Activated gamma-delta T cell treated with Interleukin-2 at 50 U/mL for 16 hours (primary cell): ENCODE data around the gene LMBRD1.
"Not testable (repeated sequence)": the region's sequence is repeated elsewhere in the genome, so short reads cannot be mapped to it uniquely, and the experiment has no call there.

Source experiments
- DNase-seq: peaks from one replicate; pipeline ENCODE4 v3.0.0-alpha.2; 2020

The LMBRD1 gene

DNA sequence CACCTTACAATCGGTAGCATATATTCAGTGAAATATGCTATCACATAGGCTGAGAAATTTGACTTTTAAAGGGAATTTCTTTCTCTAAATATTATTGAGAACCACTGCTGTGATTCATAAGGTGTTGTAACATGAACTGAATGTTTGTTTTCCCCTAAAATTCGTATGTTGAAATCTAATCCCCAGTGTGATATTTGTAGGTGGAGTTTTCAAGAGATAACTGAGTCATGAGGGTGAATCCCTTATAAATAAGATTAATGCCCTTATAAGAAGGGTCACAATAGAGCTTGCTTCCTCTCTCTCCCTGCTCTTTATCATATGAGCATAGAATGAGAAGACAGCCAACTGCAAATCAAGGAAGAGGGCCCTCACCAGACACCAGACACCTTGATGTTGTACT lies 64.8 kb downstream of the LMBRD1 start:
- no peak for DNase-seq

DNA sequence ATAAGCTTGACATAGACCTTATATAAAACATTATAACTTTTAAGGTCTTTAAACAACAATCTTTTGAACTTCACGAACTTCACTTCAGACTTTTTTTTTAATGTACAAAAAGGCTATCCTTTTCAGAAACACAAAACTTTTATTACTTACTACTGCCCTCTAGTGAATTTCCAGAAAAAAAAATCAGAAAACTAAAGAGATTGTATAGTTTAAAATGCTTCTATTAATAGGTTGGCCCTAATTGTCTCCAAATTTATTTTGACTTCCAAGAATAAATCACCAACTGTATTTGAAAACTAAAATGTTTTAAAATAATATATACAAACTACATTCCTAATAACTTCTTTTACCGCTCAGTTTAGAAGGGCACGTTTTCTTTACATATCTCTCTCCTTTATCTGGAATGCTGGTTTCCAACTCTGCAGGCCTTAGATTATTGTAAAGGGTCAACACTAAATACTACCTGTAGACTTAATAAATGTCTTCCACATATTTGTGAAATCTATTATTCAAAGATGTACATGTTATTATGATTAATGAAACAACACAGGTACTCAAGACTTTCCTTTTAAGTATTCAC lies 66.8 kb downstream of the LMBRD1 start:
- DNase-seq = no peak

- no peak for DNase-seq
Measured at GRCh38 chr6:69722683-69723082, 74.1 kb downstream of the LMBRD1 start.

DNA sequence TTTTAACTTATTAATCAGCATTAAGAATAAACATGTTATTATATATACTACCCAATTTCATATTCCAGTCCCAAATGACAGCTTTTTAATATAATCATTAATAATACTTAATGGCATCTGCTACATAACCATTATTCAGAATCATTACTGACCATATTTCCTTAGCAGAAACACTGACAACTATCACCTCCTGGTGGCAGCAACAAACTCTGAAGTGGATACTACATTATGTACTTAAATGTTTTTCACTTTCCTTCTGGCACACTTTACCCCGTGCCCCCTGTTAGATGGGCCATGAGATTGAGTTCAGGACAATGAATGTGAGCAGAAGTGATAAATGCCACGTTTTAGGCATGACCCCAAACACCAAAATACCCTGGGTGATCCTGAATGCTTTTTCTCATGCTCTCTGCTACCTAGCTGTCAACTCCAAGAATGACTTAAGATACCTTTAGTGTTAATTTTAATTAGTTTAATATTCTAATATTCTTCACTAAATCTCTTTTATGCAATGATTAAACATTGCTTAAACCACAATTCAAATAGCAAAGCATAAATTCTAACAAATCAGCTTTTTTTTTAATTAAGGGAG lies 77.1 kb downstream of the LMBRD1 start:
- no peak for DNase-seq

- no peak for DNase-seq
Measured at GRCh38 chr6:69706724-69707123, 90.1 kb downstream of the LMBRD1 start.

DNA sequence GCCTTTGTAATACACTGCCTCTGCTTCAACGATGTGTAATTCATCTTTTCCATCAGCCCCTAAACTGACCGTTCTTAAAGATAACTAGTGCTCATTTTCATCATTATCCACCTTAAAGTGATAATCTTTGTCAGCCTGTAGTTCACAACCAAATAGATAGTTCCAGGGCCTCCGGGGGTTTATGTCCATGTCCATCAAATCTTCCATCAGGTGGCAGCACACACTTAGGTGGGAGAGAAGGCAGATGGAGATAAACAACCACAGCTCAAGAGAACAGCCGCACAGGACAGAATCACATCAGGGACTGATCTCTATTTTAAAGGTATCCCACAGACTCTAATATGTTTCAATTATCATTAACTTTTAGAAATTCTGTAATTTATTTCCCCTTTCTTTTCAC lies 90.9 kb downstream of the LMBRD1 start:
- DNase-seq = no peak

GRCh38 chr6:69704916-69705315 lies 91.9 kb downstream of the LMBRD1 start:
- DNase-seq = no peak

DNA sequence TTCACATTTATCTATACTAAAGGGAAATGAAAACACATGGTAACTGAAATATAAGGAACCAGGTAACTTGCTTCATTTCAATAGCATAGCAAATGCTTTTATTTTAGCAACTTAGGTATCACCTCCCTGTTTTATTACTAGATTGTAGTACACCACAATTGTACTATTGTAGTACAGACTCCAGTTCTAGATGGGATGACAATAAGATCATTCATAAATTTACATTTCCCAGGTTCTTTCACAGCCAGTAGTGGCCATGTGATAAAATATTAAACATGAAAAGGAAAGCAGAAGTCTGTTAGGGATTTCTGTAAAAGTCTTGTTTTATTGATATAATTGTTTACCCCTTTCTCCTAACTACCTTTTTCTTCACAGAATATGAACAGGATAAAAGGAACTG lies 97.2 kb downstream of the LMBRD1 start:
- DNase-seq = no peak

DNA sequence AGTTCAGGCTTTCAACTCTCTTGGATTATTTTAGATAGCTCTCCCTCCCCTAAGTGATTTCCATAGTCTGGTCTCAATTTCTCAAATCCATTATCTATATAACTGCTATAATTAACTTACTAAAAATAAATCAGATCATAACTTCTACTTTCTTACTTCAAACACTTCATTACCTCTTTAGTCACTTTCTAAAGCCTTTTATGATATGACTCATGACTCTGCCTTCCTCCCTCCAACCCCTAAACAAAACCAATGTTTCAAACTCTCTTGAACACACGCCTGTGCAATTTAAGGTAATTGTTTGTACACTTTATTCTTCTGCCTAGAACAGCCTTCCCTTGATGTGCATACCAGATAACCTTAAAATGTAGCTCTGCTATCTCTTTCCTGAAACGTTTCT lies 100.5 kb downstream of the LMBRD1 start:
- no peak for DNase-seq

DNA sequence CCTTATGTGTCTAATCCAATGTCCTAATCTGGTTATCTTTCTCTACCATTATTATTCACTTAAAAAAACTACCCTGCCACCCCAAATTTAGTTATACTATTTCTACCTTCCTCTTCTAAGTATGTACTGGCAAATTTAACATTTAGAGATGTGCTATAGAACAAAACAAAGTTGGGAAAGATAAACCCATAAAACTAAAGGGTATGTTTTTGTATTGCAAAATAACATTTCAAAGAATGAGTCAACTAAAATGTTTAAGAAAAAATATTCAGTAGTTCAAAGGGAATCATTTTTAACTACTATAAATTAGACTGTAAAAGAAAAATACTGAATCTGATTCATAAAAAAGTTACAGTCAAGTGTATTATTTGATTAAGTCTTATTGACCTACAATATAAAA lies 103.0 kb downstream of the LMBRD1 start:
- DNase-seq = no peak

DNA sequence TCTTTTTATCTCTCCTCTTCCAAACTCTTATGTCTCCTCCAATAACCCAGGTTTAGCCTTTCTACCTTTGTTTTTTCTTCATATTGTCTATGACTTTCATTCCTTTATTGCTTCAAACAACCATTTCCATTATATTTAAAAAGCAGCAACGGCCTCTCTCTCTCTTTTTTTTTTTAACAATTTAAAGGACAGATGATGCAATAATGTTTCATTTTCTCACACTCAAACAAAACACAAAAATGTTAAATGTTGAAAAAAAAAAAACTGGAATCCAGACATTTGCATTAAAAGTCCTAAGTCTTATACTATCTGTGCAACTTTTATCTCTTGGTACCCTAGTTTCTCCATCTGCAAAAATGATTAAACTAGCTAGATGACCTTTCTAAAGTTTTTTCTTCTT lies 105.8 kb downstream of the LMBRD1 start:
- DNase-seq = no peak

DNA sequence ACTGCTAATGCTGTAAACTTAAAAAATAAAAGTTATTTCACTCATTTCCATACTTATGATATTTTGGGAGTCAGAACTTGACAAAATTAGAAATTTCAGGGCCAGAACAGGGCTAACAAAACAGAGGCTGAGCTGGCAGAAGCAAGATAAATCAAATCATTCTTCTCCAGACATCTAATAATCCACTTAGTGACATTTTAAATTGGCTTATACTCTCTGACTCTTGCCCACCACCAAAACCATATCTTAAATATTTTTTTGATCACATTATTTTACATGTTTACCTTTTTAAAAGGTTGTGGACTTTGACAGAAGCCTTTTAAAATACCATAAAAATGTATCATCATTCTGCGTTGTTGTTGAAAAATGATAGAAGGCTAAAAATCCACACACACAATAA lies 116.5 kb downstream of the LMBRD1 start:
- DNase-seq = no peak

DNA sequence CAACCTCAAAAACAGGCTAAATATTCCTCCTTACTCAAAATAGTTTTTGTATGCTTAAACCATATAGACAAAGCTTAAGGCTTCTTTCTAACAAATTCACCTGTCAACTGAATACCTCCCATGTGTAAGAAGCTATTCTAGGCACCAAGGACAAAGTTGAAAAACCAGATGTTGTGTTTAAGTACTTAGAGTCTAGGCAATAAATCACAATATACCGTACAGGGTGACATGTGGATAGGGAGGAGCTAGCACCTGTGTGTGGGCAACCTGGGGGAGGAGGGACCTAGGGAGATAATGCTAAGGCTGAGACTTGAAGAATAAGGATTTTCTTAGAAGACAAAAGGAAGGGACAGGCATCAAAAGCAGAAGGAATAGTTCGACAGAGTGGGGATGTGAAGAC lies 123.5 kb downstream of the LMBRD1 start:
- no peak for DNase-seq

- no peak for DNase-seq
Measured at GRCh38 chr6:69668916-69669315, 127.9 kb downstream of the LMBRD1 start.

- DNase-seq = not testable (repeated sequence)
Measured at GRCh38 chr6:69666779-69667178, 130.0 kb downstream of the LMBRD1 start.

GRCh38 chr6:69665437-69665836 lies 131.4 kb downstream of the LMBRD1 start:
- DNase-seq = no peak

GRCh38 chr6:69664551-69664950 lies 132.3 kb downstream of the LMBRD1 start:
- DNase-seq = no peak

GRCh38 chr6:69663215-69663614 lies 133.6 kb downstream of the LMBRD1 start:
- no peak for DNase-seq

- no peak for DNase-seq
Measured at GRCh38 chr6:69650703-69651102, 146.1 kb downstream of the LMBRD1 start.

- DNase-seq = no peak
Measured at GRCh38 chr6:69647726-69648125, 149.1 kb downstream of the LMBRD1 start.

DNA sequence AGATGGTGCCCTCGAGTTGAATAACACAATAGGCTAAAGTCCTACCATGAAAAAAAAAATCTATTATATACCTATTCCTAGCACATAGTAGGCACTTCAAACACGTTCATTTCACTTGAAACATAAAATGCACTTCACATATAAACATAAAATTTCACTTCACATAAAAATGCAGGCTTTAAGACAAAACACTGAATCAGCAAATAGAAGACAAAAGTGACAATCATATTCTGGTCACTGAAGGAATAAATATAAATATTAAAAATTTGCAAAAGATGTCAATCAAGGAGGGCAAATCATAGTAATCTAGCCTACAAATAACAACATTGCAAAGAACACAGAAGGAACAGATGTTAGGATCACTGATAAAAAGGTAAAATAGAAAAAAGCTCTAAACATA lies 153.1 kb downstream of the LMBRD1 start:
- DNase-seq = no peak

- DNase-seq = no peak
Measured at GRCh38 chr6:69632932-69633331, 163.9 kb downstream of the LMBRD1 start.

DNA sequence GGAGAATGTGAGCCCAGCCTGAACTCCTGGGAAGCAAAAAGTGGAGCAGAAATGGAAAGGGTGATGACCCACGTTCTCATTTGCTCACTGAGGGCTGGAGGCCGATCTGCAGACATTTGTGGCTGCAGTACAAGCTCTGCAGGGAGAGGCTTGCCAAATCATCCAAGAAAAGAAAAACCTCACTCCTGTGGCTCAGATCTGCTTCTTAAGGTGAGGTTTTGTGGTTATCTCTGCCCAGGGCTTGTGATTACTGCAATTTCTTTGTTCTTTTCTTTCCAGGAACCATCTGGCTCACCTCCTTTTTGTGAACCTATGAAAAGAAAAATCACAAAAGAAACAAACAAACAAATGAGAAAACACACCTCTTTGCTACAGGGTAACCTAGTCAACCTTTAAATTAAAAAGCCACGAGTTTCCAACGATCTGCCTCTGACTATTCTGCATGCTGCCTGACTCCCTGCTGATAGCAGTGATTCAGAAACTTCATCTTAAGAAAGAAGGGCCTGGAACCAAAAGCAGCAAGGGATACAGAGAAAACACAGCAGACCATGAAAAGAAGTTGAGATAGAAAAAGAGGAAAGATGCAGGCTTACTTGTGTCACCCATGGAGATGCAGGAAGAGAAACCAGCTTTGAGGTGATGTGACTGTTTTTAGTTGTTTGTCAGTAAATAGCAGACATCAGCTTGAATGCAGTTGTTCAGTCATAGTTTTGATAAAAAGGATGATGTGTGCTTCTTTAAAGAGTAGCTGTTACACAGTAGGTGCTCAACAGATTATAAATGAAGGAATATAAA lies 165.1 kb downstream of the LMBRD1 start:
- DNase-seq = no peak

- DNase-seq = no peak
Measured at GRCh38 chr6:69630767-69631166, 166.0 kb downstream of the LMBRD1 start.

DNA sequence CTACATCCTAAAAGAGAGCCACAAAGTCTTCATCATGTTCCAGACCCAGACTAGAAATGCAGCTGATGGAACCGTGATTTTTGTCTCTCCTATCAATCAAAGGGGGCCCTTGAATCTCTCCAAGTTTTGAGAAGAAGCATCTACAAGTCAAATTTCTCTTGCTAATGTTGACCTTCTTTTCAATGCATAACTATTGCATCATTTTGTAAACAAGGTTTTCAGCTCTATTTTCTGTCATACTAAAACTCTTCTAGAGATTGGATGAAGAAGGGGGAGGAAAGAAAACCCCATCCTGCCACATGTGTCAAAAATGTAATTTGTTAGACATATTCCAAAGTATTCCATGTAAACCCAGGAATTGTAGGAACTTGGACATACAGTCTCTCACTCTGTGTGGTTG lies 169.2 kb downstream of the LMBRD1 start:
- no peak for DNase-seq
